PFSK-1 (cell line): ENCODE results near the gene PPP1R12B.

Source experiments
- FOXP2 ChIP-seq: optimal IDR thresholded peaks from 2 replicates; pipeline ENCODE3; 2011; ENCODE audit warnings: borderline replicate concordance, control low read depth, inconsistent platforms; ENCODE audit not compliant: insufficient read depth; ENCODE audit errors: extremely low read length, extremely low read depth
- POLR2AphosphoS5 ChIP-seq: IDR thresholded peaks from 2 replicates; pipeline ENCODE4 v1.6.1; 2012; ENCODE audit warnings: low read depth, mild to moderate bottlenecking, control low read depth, low read length, moderate library complexity
- REST ChIP-seq, 2 experiments: IDR thresholded peaks; 2 replicates each; pipeline versions ENCODE4 v1.6.1 to v1.8.0; 2011 to 2012; ENCODE audit warnings: low read depth in 2 of 2, low read length in 2 of 2, control low read depth in 1 of 2, inconsistent platforms in 1 of 2, mild to moderate bottlenecking in 1 of 2, moderate library complexity in 1 of 2; ENCODE audit not compliant: insufficient read depth in 1 of 2
- SIN3A ChIP-seq: IDR thresholded peaks from 2 replicates; pipeline ENCODE4 v1.6.1; 2012; ENCODE audit warnings: mild to moderate bottlenecking, low read length, moderate library complexity, borderline replicate concordance; ENCODE audit not compliant: insufficient read depth
- TAF1 ChIP-seq: IDR thresholded peaks from 2 replicates; pipeline ENCODE4 v1.6.1; 2012; ENCODE audit warnings: low read length, control low read depth, borderline replicate concordance; ENCODE audit not compliant: insufficient read depth

PPP1R12B gene

GRCh38 chr1:202576816-202577215, 228.3 kb downstream of the PPP1R12B start:
- no peak for TF ChIP-seq POLR2AphosphoS5
- no peak for TF ChIP-seq REST (IDR thresholded peaks at IDR 0.05; ENCODE audit: insufficient read depth in 1 of 2, low read depth in 2 of 2, low read length in 2 of 2)
- TF ChIP-seq FOXP2 = no peak
- TF ChIP-seq SIN3A = no peak
- no peak for TF ChIP-seq TAF1

GRCh38 chr1:202577381-202577780, 228.9 kb downstream of the PPP1R12B start:
- no peak for TF ChIP-seq TAF1
- no peak for TF ChIP-seq SIN3A
- TF ChIP-seq REST (IDR thresholded peaks at IDR 0.05; ENCODE audit: insufficient read depth in 1 of 2, low read depth in 2 of 2, low read length in 2 of 2) = no peak
- no peak for TF ChIP-seq FOXP2
- no peak for TF ChIP-seq POLR2AphosphoS5

- TF ChIP-seq FOXP2 (no peak), TAF1 (no peak), SIN3A (no peak), REST (IDR thresholded peaks at IDR 0.05; ENCODE audit: insufficient read depth in 1 of 2, low read depth in 2 of 2, low read length in 2 of 2) (no peak), POLR2AphosphoS5 (no peak)
Measured at GRCh38 chr1:202578001-202578504, 229.6 kb downstream of the PPP1R12B start.

- TF ChIP-seq SIN3A (no peak), FOXP2 (no peak), REST (IDR thresholded peaks at IDR 0.05; ENCODE audit: insufficient read depth in 1 of 2, low read depth in 2 of 2, low read length in 2 of 2) (no peak), TAF1 (no peak), POLR2AphosphoS5 (no peak)
Measured at GRCh38 chr1:202578565-202578964, 230.1 kb downstream of the PPP1R12B start.

GRCh38 chr1:202579806-202580205, 231.3 kb downstream of the PPP1R12B start:
- TF ChIP-seq FOXP2 (no peak), POLR2AphosphoS5 (no peak), REST (IDR thresholded peaks at IDR 0.05; ENCODE audit: insufficient read depth in 1 of 2, low read depth in 2 of 2, low read length in 2 of 2) (no peak), SIN3A (no peak), TAF1 (no peak)
